GM12874 (cell line): ENCODE results near the gene L3MBTL1.

Source experiments
- TF ChIP-seq, protein P1 (sequence below): IDR thresholded peaks from 2 replicates; pipeline ENCODE4 v1.5.1; 2011; ENCODE audit warnings: low read depth, mild to moderate bottlenecking, control low read depth, low read length, moderate library complexity; ENCODE audit not compliant: insufficient read depth

The L3MBTL1 gene

DNA sequence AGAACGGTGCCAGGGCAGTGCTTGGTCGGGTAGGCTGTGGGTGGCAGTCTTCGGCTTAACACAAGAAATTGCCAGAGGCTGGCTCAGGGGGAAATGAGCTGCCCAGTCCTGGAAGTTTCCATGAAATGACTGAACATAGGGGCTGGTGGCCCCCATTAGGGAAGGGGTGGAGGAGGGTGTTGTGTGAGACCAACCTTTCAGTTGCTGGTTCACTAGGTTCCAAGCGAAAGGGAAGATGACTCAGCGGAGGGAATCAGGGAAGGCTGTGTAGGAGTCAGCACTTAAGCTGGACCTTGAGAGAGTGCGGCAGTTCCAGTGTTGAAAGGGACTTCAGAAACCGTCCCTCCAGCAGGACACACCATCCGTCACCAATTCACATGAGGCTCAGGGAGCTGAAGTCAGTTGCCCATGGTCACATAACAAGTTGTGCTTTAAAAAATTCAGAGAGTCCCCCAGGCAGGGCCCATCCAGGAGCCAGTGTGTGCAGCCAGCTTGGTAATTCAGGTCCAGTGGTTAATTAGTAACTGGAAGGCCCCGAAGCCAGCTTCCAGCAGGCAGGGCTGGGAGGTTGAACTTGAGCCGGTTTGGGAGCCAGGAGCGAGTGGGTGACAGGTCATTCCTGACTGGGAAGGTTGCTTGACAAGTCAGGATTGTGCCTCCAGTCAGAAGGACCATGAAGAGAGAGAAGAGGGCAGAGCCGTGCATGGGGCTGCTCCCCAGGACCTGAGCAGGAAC is 51.1 kb downstream of the L3MBTL1 start, which contains the start of gene SGK2:
Gene SGK2 (plus strand): TSS at position 616 of the 735 bp plus-strand sequence. CDS start 7,469 bp downstream, outside the sequence.
- TF ChIP-seq, protein P1, sequence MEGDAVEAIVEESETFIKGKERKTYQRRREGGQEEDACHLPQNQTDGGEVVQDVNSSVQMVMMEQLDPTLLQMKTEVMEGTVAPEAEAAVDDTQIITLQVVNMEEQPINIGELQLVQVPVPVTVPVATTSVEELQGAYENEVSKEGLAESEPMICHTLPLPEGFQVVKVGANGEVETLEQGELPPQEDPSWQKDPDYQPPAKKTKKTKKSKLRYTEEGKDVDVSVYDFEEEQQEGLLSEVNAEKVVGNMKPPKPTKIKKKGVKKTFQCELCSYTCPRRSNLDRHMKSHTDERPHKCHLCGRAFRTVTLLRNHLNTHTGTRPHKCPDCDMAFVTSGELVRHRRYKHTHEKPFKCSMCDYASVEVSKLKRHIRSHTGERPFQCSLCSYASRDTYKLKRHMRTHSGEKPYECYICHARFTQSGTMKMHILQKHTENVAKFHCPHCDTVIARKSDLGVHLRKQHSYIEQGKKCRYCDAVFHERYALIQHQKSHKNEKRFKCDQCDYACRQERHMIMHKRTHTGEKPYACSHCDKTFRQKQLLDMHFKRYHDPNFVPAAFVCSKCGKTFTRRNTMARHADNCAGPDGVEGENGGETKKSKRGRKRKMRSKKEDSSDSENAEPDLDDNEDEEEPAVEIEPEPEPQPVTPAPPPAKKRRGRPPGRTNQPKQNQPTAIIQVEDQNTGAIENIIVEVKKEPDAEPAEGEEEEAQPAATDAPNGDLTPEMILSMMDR: no peak

DNA sequence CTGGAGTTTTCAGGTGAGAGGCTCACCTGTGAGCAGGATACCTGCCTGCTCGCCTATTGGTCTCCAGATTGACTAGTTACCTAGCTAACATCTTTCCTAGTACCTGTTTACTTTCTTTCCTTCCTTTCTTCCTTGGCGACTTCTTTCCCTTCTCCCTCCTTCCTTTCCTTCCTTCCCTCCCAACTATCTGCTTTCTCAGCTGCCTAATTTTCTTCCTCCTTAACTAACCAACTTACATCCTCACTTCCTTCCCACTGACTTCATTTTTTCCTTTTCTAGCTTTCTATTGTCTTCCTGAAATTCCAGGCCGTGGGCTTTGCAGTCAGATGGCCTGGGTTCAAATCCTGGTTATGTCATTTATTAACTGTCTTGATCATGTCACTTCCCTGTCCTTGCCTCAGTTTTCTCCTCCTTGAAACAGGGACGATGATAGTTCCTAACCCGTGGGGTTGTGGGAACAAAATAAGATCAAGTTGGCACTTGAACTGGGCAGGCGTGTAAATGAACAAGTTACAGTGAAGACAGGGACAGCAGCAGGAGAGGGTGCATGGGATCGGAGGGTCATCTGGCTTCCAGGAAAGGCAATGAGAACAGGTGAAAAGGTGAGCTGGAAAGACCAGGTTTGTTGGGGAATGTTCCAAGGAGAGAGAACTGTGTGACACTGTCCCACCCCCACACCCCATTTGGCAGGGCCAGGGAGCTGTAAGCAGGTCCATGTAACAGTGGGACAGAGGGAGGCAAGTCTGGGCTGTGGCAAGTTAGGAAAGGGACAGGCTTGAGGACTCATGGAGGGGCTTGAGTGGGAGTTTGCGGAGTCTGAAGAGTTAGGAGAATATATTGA is 51.9 kb downstream of the L3MBTL1 start:
- TF ChIP-seq, protein P1: no peak

DNA sequence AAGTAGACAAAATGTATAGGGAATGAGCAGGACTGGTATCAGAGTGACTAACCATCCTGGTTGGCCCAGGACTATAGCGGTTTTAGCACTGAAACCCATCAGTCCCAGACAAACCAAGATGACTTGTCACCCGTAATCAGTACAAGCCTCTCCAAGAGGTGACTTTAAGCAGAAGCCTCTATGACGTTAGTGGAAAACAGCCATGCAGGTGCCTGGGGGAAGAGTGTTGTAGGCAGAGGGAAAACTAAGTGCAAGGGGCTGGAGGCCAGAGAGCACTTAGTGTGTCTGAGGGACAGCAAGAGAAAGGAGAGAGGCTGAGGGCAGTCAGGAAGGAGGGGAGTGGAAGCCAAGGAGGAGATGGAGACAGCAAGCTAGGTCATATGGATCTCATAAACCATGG is 53.5 kb downstream of the L3MBTL1 start:
- TF ChIP-seq, protein P1: no peak

DNA sequence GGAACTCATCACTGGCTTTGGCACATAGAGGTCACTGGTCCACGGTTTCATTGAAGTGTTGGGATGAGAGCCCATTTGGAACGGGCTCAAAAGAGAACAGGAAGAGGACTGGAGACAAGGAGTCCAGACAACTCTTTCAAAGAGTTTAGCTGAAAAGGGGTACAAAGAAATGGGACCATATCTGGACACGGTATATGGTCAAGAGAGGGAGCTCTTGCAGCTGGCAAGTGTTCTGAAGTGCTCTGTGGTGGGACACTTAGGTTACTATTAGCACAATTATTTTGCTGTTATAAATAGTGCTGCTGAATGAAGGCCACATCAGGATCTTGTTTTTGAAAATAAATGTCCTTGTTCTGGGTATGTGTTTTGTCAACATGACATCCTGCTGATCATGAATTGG is 55.9 kb downstream of the L3MBTL1 start:
- TF ChIP-seq, protein P1: no peak

DNA sequence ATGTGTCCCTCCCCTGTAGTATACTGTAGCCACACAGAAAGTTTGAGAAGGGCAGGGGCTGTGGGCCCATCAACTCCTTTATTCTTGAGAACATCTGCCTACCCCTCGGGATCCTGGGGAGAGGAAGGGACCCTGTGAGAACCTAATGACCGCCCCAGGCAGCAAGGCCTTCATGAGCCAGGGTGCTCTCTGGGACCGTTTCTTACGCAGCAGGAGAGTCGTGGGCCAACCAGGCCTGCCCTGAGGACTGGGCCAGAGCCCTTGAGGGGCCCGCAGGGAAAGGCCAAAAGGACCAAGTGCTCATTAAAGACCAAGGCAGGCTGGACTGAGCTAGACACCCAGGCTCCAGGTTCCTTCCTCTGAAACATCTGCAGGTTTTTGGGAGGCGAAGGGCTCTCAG is 56.5 kb downstream of the L3MBTL1 start:
- TF ChIP-seq, protein P1: no peak

DNA sequence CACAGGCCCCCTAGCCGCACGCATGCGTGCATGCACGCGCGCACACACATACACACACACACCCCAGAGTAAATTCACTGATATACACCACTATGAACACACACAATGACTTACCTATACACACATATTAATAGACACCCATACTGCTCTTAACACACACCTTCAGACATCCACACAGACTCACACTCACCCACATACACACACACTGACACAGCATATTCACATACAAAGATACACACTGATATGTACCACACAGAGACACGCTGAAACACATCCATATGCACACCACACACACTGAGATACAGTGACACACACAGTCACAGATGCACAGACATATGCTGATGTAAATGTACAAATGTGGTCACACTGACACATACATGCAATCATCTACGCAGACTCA is 57.0 kb downstream of the L3MBTL1 start:
- TF ChIP-seq, protein P1: no peak

DNA sequence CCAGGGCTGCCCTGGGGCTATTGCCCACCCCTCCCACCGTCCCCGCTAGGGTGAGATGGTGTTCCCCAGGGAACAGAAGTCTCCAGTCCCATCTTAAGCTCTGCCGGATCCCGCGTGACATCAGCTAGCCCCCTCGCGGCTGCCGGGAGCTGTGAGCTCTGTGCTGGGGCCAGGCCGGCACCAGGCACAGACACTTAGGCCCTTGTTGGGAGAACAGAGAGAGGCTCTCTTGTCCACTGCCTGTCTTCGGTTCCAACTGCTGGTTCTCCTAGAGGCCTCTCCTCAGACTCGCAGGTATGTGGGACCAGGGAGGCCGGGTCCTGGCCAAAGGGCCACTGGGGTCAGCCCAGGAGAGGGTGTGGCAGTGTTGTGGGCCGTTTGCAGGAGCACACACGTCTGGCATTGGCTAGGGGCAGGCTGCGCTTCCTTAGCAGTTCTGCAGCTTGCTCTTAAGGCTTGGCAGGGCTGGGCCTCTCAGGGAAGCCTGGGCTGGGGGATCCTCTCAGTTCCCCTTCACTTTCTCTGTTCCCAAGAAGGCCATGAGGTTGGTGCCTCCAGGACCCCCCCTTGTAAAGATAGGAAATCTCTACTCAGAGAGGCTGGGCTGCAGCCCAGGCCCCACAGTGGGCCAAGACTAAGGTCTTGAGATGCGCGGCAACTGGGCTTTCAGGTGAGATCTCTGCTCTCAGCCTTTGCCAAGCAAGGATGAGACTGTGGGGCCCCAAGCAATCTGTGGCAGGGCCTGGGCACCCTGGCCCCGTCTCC is 57.7 kb downstream of the L3MBTL1 start:
- TF ChIP-seq, protein P1: no peak
